K562 (cell line): ENCODE measurements around the gene PITPNC1. TPM values are rescaled to one million over a fixed set of nuclear protein-coding genes. Genes with fewer than 3 reads are reported as not detected.
A peak's percentile ranks its signal among the peaks of the same experiment; 100 is the strongest.

ENCODE experiments used
- NUFIP1 ChIP-seq: fragments of 450-650 bp; IDR thresholded peaks from 2 replicates; pipeline ENCODE4 v1.6.1; 2018; ENCODE audit not compliant: partially characterized antibody
- PKNOX1 ChIP-seq: fragments of 450-650 bp; IDR thresholded peaks from 2 replicates; pipeline ENCODE4 v1.6.1; 2016
- RBM17 ChIP-seq: fragments of 200-400 bp; formaldehyde crosslinking; IDR thresholded peaks from 2 replicates; pipeline ENCODE4 v1.6.1; 2017; ENCODE audit warnings: low read depth, mild to moderate bottlenecking, low read length, borderline replicate concordance
- SAFB ChIP-seq: fragments of 200-400 bp; formaldehyde crosslinking; IDR thresholded peaks from 2 replicates; pipeline ENCODE4 v1.6.1; 2017; ENCODE audit warnings: low read depth, low read length, borderline replicate concordance
- SIRT6 ChIP-seq: IDR thresholded peaks from one replicate; pipeline ENCODE4 v1.6.1; 2012; ENCODE audit warnings: low read depth, mild to moderate bottlenecking, control low read depth, inconsistent platforms, low read length, moderate library complexity
- SRSF1 ChIP-seq: fragments of 200-400 bp; formaldehyde crosslinking; IDR thresholded peaks from 2 replicates; pipeline ENCODE4 v1.6.1; 2017; ENCODE audit warnings: mild to moderate bottlenecking, low read depth, low read length, moderate library complexity
- TOE1 ChIP-seq, 2 experiments: fragments of 450-650 bp in 1 of 2; sonication (generic) in 1 of 2; formaldehyde crosslinking in 1 of 2; IDR thresholded peaks; 2 replicates each; pipeline versions ENCODE4 v1.7.1 to v1.8.0; 2016 to 2022; ENCODE audit warnings: borderline replicate concordance in 2 of 2, mild to moderate bottlenecking in 2 of 2, antibody characterized with exemption in 1 of 2, inconsistent platforms in 1 of 2, low read depth in 1 of 2, missing genetic modification reagents in 1 of 2, moderate library complexity in 1 of 2
- ZNF146 ChIP-seq: IDR thresholded peaks from one replicate; pipeline ENCODE4 v1.6.1; 2018; ENCODE audit warnings: missing compliant biosample characterization; ENCODE audit not compliant: unreplicated experiment
- ZNF518B ChIP-seq: fragments of 250-450 bp; sonication (Bioruptor Pico); IDR thresholded peaks from 2 replicates; pipeline ENCODE4 v1.5.0; 2021; ENCODE audit warnings: mild to moderate bottlenecking, moderate library complexity
- polyA plus RNA-seq, 8 experiments: library from polyadenylated mRNA; depleted of rRNA in 4 of 8; stranded (reverse) in 5 of 8; unstranded in 3 of 8; fragments of >200 nt; fragmentation: Nextera tagmentation in 2 of 8; fragmentation: Illumina TruSeq in 1 of 8; extraction: Ambion mirVana in 2 of 8; extraction: Trizol in 1 of 8; gene quantifications; 2 replicates each; pipeline versions ENCODE4 v1.2.1 to v1.2.3, GENCODE V29; 2011 to 2014; ENCODE audit warnings: inconsistent platforms in 1 of 8, missing spikeins in 1 of 8
- total RNA-seq, 7 experiments: library from RNA; depleted of rRNA in 6 of 7; stranded (reverse); fragments of >200 nt in 6 of 7; fragmentation: Illumina TruSeq in 2 of 7; extraction: Trizol in 2 of 7; gene quantifications; 2 replicates each; pipeline versions ENCODE4 v1.2.1 to v1.2.3, GENCODE V29; 2011 to 2021; ENCODE audit warnings: low replicate concordance in 1 of 7
- TF ChIP-seq, protein P1 (sequence below), 2 experiments: fragments of 450-650 bp in 1 of 2; sonication (generic) in 1 of 2; formaldehyde crosslinking in 1 of 2; IDR thresholded peaks; 2 replicates each; pipeline versions ENCODE4 v1.7.1 to v1.9.0; 2016 to 2022; ENCODE audit warnings: inconsistent platforms in 1 of 2, mild to moderate bottlenecking in 1 of 2, missing genetic modification reagents in 1 of 2

Gene PITPNC1
- total and polyA plus RNA-seq, 9 of the 15 experiments (the other 6 are each of a cell fraction or from before 2014, with no cell fraction given), result 0.11 to 1.1 (median 0.65) TPM

GRCh38 chr17:67717624-67718324 lies 340.7 kb downstream of the PITPNC1 start, which contains the start of gene NOL11 (continued):
- TF ChIP-seq SIRT6 (no peak), ZNF518B (CRISPR knock-in tag) (no peak), PKNOX1 (no peak), TOE1 (IDR thresholded peaks at IDR 0.05; ENCODE audit: borderline replicate concordance) (no peak; the same call in 1 of the 2 replicates), TOE1 (CRISPR knock-in tag; IDR thresholded peaks at IDR 0.05; ENCODE audit: borderline replicate concordance, low read depth) (peak; percentile 60; the same call in 1 of the 2 replicates), NUFIP1 (no peak), SAFB (no peak), SRSF1 (no peak), RBM17 (no peak), ZNF146 (no peak)
- TF ChIP-seq, protein P1, sequence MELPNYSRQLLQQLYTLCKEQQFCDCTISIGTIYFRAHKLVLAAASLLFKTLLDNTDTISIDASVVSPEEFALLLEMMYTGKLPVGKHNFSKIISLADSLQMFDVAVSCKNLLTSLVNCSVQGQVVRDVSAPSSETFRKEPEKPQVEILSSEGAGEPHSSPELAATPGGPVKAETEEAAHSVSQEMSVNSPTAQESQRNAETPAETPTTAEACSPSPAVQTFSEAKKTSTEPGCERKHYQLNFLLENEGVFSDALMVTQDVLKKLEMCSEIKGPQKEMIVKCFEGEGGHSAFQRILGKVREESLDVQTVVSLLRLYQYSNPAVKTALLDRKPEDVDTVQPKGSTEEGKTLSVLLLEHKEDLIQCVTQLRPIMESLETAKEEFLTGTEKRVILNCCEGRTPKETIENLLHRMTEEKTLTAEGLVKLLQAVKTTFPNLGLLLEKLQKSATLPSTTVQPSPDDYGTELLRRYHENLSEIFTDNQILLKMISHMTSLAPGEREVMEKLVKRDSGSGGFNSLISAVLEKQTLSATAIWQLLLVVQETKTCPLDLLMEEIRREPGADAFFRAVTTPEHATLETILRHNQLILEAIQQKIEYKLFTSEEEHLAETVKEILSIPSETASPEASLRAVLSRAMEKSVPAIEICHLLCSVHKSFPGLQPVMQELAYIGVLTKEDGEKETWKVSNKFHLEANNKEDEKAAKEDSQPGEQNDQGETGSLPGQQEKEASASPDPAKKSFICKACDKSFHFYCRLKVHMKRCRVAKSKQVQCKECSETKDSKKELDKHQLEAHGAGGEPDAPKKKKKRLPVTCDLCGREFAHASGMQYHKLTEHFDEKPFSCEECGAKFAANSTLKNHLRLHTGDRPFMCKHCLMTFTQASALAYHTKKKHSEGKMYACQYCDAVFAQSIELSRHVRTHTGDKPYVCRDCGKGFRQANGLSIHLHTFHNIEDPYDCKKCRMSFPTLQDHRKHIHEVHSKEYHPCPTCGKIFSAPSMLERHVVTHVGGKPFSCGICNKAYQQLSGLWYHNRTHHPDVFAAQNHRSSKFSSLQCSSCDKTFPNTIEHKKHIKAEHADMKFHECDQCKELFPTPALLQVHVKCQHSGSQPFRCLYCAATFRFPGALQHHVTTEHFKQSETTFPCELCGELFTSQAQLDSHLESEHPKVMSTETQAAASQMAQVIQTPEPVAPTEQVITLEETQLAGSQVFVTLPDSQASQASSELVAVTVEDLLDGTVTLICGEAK (IDR thresholded peaks at IDR 0.05), result peak; percentile 76
- TF ChIP-seq, protein P1 (CRISPR knock-in tag; IDR thresholded peaks at IDR 0.05), result no peak
